GM23338 (cell line): ENCODE results near the gene LCN6. TPM values are rescaled to one million over a fixed set of nuclear protein-coding genes. Genes with fewer than 3 reads are reported as not detected.

Source experiments
- ATAC-seq: fragments of 200-7000 bp; cut with Tn5 transposase; 3 replicates; pipeline ENCODE4 v1.9.1; 2020
- DNase-seq: peaks from one replicate; pipeline ENCODE4 v3.0.0-alpha.2; 2015; ENCODE audit warnings: low spot score
- H2AFZ ChIP-seq: fragments of 200-600 bp; sonication (generic); 2 replicates; pipeline ENCODE4 v1.8.0; 2016; ENCODE audit warnings: antibody characterized with exemption, mild to moderate bottlenecking, moderate library complexity
- H3F3A ChIP-seq: fragments of 200-600 bp; sonication (generic); replicated peaks from 2 replicates; pipeline ENCODE4 v1.8.0; 2017; ENCODE audit warnings: antibody characterized with exemption, mixed run types, low read depth
- H3K27ac ChIP-seq: fragments of 200-600 bp; sonication (generic); 2 replicates; pipeline ENCODE4 v1.6.1; 2016; ENCODE audit warnings: low read depth
- H3K27me3 ChIP-seq: fragments of 200-600 bp; sonication (generic); 2 replicates; pipeline ENCODE4 v1.8.0; 2016; ENCODE audit warnings: mild to moderate bottlenecking, mixed run types, moderate library complexity; ENCODE audit not compliant: insufficient read depth
- H3K36me3 ChIP-seq: fragments of 200-600 bp; sonication (generic); 2 replicates; pipeline ENCODE4 v1.8.0; 2016; ENCODE audit warnings: mild to moderate bottlenecking; ENCODE audit not compliant: insufficient read depth
- H3K4me1 ChIP-seq: fragments of 200-600 bp; sonication (generic); 2 replicates; pipeline ENCODE4 v1.8.0; 2016; ENCODE audit warnings: mild to moderate bottlenecking, moderate library complexity; ENCODE audit not compliant: insufficient read depth
- H3K4me2 ChIP-seq: fragments of 200-600 bp; sonication (generic); 2 replicates; pipeline ENCODE4 v1.7.1; 2017; ENCODE audit warnings: mixed run types
- H3K4me3 ChIP-seq: fragments of 200-600 bp; sonication (generic); 2 replicates; pipeline ENCODE4 v1.6.1; 2016; ENCODE audit warnings: mixed run types
- H3K79me2 ChIP-seq: fragments of 200-600 bp; sonication (generic); replicated peaks from 2 replicates; pipeline ENCODE4 v1.8.0; 2017; ENCODE audit warnings: mild to moderate bottlenecking; ENCODE audit not compliant: insufficient read depth
- H3K9me2 ChIP-seq: fragments of 200-600 bp; sonication (generic); 2 replicates; pipeline ENCODE4 v1.8.0; 2017; ENCODE audit not compliant: insufficient read depth
- H4K20me1 ChIP-seq: fragments of 200-600 bp; sonication (generic); replicated peaks from 2 replicates; pipeline ENCODE4 v1.8.0; 2017; ENCODE audit warnings: mild to moderate bottlenecking; ENCODE audit not compliant: insufficient read depth
- H3K27ac Mint-ChIP-seq: 2 replicates; pipeline ENCODE4 v1.8.0; 2020; ENCODE audit warnings: inconsistent platforms, mild to moderate bottlenecking, moderate library complexity, mixed read lengths
- H3K27me3 Mint-ChIP-seq: 3 replicates; pipeline ENCODE4 v1.8.0; 2022; ENCODE audit warnings: low read depth, mild to moderate bottlenecking, moderate library complexity, mixed read lengths, inconsistent platforms; ENCODE audit not compliant: insufficient read depth, poor library complexity
- H3K36me3 Mint-ChIP-seq: 3 replicates; pipeline ENCODE4 v1.8.0; 2021; ENCODE audit warnings: low read depth, mild to moderate bottlenecking, inconsistent platforms, moderate library complexity, mixed read lengths
- H3K4me1 Mint-ChIP-seq: 3 replicates; pipeline ENCODE4 v1.8.0; 2020; ENCODE audit warnings: mild to moderate bottlenecking, inconsistent platforms, mixed read lengths
- H3K4me3 Mint-ChIP-seq: 3 replicates; pipeline ENCODE4 v1.8.0; 2021; ENCODE audit warnings: moderate library complexity, mild to moderate bottlenecking, inconsistent platforms, mixed read lengths
- H3K9me3 Mint-ChIP-seq: 3 replicates; pipeline ENCODE4 v1.8.0; 2020; ENCODE audit warnings: moderate library complexity, mild to moderate bottlenecking, inconsistent platforms, mixed read lengths
- CREB1 ChIP-seq: fragments of 250-450 bp; sonication (Bioruptor Pico); IDR thresholded peaks from 2 replicates; pipeline ENCODE4 v1.5.0; 2020; ENCODE audit warnings: low read depth, mild to moderate bottlenecking, moderate library complexity
- EZH2 ChIP-seq: fragments of 200-600 bp; sonication (generic); IDR thresholded peaks from one replicate; pipeline ENCODE4 v1.8.0; 2017; ENCODE audit warnings: antibody characterized with exemption, mild to moderate bottlenecking, low read depth; ENCODE audit not compliant: unreplicated experiment
- EZH2phosphoT487 ChIP-seq: fragments of 200-600 bp; sonication (generic); IDR thresholded peaks from one replicate; pipeline ENCODE4 v1.8.1; 2018; ENCODE audit warnings: antibody characterized with exemption; ENCODE audit not compliant: unreplicated experiment
- JUNB ChIP-seq: IDR thresholded peaks from one replicate; pipeline ENCODE4 v1.6.1; 2016; ENCODE audit warnings: antibody characterized with exemption; ENCODE audit not compliant: unreplicated experiment
- NANOG ChIP-seq: IDR thresholded peaks from 2 replicates; pipeline ENCODE4 v1.6.1; 2016; ENCODE audit warnings: antibody characterized with exemption, borderline replicate concordance
- POLR2AphosphoS5 ChIP-seq: IDR thresholded peaks from 2 replicates; pipeline ENCODE4 v1.6.1; 2016; ENCODE audit warnings: antibody characterized with exemption, low read depth
- REST ChIP-seq: IDR thresholded peaks from one replicate; pipeline ENCODE4 v1.6.1; 2018; ENCODE audit warnings: antibody characterized with exemption; ENCODE audit not compliant: unreplicated experiment
- STAT1 ChIP-seq: IDR thresholded peaks from one replicate; pipeline ENCODE4 v1.6.1; 2016; ENCODE audit warnings: antibody characterized with exemption; ENCODE audit not compliant: unreplicated experiment
- ZNF114 ChIP-seq: fragments of 250-450 bp; sonication (Bioruptor Pico); IDR thresholded peaks from 2 replicates; pipeline ENCODE4 v1.5.0; 2020; ENCODE audit warnings: mild to moderate bottlenecking, moderate library complexity
- ZNF331 ChIP-seq: fragments of 250-450 bp; sonication (Bioruptor Pico); IDR thresholded peaks from 2 replicates; pipeline ENCODE4 v1.5.0; 2020; ENCODE audit warnings: low read depth, mild to moderate bottlenecking, moderate library complexity
- polyA plus RNA-seq: library from polyadenylated mRNA; unstranded; fragments of >200 nt; fragmentation: Nextera tagmentation; extraction: Ambion mirVana; gene quantifications from 2 replicates; pipeline ENCODE4 v1.2.1, GENCODE V29; 2016
- total RNA-seq: library from RNA; depleted of rRNA; stranded (reverse); fragments of >200 nt; shearing (Covaris generic); gene quantifications from 2 replicates; pipeline ENCODE4 v1.2.3, GENCODE V29; 2014
- TF ChIP-seq, protein P1 (sequence below), 2 experiments: fragments of 200-600 bp in 1 of 2; sonication (generic) in 1 of 2; conservative IDR thresholded peaks; 2 replicates each; pipeline versions ENCODE4 v1.5.1 to v1.6.1; 2016 to 2017; ENCODE audit warnings: antibody characterized with exemption in 2 of 2, low read depth in 2 of 2, mild to moderate bottlenecking in 2 of 2, moderate library complexity in 1 of 2
- TF ChIP-seq, protein P2 (sequence below): IDR thresholded peaks from 2 replicates; pipeline ENCODE4 v1.6.1; 2016; ENCODE audit warnings: antibody characterized with exemption
- TF ChIP-seq, protein P3 (sequence below): fragments of 250-450 bp; sonication (Bioruptor Pico); IDR thresholded peaks from 2 replicates; pipeline ENCODE4 v1.5.0; 2020; ENCODE audit warnings: mild to moderate bottlenecking, moderate library complexity

The LCN6 gene
- total and polyA plus RNA-seq, 2 experiments from 2014 or later: not detected

- Mint-ChIP-seq H3K27ac (no peak overlapping the region), H3K27me3 (peaks cover 25% of the 10 kb centered on the region), H3K36me3 (peaks cover 43% of the 10 kb centered on the region), H3K9me3 (no peaks in the 10 kb centered on the region; the same call in 1 of the 3 replicates), H3K4me3 (peak overlapping the region; percentile 66), H3K4me1 (peaks cover 18% of the 10 kb centered on the region)
- Histone ChIP-seq H3K9me2 (no peaks in the 10 kb centered on the region), H3K27me3 (peaks cover 15% of the 10 kb centered on the region), H4K20me1 (peaks cover 31% of the 10 kb centered on the region), H3K36me3 (peaks cover 22% of the 10 kb centered on the region), H3K27ac (no peak overlapping the region), H3K4me3 (peak overlapping the region; percentile 99), H3K79me2 (peaks cover 35% of the 10 kb centered on the region), H2AFZ (no peak overlapping the region; the same call in 1 of the 2 replicates), H3K4me2 (peak overlapping the region; percentile 94), H3F3A (peaks cover 38% of the 10 kb centered on the region), H3K4me1 (peaks cover 9% of the 10 kb centered on the region; the same call in 1 of the 2 replicates)
- TF ChIP-seq ZNF114 (CRISPR knock-in tag) (no peak), STAT1 (no peak), CREB1 (CRISPR knock-in tag) (no peak), JUNB (no peak), NANOG (no peak), REST (no peak), EZH2phosphoT487 (no peak), EZH2 (no peak), POLR2AphosphoS5 (no peak), ZNF331 (CRISPR knock-in tag) (no peak)
- TF ChIP-seq, protein P1, sequence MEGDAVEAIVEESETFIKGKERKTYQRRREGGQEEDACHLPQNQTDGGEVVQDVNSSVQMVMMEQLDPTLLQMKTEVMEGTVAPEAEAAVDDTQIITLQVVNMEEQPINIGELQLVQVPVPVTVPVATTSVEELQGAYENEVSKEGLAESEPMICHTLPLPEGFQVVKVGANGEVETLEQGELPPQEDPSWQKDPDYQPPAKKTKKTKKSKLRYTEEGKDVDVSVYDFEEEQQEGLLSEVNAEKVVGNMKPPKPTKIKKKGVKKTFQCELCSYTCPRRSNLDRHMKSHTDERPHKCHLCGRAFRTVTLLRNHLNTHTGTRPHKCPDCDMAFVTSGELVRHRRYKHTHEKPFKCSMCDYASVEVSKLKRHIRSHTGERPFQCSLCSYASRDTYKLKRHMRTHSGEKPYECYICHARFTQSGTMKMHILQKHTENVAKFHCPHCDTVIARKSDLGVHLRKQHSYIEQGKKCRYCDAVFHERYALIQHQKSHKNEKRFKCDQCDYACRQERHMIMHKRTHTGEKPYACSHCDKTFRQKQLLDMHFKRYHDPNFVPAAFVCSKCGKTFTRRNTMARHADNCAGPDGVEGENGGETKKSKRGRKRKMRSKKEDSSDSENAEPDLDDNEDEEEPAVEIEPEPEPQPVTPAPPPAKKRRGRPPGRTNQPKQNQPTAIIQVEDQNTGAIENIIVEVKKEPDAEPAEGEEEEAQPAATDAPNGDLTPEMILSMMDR (conservative IDR thresholded peaks at IDR 0.05; ENCODE audit: low read depth in 2 of 2): no peak
- TF ChIP-seq, protein P2, sequence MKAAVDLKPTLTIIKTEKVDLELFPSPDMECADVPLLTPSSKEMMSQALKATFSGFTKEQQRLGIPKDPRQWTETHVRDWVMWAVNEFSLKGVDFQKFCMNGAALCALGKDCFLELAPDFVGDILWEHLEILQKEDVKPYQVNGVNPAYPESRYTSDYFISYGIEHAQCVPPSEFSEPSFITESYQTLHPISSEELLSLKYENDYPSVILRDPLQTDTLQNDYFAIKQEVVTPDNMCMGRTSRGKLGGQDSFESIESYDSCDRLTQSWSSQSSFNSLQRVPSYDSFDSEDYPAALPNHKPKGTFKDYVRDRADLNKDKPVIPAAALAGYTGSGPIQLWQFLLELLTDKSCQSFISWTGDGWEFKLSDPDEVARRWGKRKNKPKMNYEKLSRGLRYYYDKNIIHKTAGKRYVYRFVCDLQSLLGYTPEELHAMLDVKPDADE: no peak
- TF ChIP-seq, protein P3, sequence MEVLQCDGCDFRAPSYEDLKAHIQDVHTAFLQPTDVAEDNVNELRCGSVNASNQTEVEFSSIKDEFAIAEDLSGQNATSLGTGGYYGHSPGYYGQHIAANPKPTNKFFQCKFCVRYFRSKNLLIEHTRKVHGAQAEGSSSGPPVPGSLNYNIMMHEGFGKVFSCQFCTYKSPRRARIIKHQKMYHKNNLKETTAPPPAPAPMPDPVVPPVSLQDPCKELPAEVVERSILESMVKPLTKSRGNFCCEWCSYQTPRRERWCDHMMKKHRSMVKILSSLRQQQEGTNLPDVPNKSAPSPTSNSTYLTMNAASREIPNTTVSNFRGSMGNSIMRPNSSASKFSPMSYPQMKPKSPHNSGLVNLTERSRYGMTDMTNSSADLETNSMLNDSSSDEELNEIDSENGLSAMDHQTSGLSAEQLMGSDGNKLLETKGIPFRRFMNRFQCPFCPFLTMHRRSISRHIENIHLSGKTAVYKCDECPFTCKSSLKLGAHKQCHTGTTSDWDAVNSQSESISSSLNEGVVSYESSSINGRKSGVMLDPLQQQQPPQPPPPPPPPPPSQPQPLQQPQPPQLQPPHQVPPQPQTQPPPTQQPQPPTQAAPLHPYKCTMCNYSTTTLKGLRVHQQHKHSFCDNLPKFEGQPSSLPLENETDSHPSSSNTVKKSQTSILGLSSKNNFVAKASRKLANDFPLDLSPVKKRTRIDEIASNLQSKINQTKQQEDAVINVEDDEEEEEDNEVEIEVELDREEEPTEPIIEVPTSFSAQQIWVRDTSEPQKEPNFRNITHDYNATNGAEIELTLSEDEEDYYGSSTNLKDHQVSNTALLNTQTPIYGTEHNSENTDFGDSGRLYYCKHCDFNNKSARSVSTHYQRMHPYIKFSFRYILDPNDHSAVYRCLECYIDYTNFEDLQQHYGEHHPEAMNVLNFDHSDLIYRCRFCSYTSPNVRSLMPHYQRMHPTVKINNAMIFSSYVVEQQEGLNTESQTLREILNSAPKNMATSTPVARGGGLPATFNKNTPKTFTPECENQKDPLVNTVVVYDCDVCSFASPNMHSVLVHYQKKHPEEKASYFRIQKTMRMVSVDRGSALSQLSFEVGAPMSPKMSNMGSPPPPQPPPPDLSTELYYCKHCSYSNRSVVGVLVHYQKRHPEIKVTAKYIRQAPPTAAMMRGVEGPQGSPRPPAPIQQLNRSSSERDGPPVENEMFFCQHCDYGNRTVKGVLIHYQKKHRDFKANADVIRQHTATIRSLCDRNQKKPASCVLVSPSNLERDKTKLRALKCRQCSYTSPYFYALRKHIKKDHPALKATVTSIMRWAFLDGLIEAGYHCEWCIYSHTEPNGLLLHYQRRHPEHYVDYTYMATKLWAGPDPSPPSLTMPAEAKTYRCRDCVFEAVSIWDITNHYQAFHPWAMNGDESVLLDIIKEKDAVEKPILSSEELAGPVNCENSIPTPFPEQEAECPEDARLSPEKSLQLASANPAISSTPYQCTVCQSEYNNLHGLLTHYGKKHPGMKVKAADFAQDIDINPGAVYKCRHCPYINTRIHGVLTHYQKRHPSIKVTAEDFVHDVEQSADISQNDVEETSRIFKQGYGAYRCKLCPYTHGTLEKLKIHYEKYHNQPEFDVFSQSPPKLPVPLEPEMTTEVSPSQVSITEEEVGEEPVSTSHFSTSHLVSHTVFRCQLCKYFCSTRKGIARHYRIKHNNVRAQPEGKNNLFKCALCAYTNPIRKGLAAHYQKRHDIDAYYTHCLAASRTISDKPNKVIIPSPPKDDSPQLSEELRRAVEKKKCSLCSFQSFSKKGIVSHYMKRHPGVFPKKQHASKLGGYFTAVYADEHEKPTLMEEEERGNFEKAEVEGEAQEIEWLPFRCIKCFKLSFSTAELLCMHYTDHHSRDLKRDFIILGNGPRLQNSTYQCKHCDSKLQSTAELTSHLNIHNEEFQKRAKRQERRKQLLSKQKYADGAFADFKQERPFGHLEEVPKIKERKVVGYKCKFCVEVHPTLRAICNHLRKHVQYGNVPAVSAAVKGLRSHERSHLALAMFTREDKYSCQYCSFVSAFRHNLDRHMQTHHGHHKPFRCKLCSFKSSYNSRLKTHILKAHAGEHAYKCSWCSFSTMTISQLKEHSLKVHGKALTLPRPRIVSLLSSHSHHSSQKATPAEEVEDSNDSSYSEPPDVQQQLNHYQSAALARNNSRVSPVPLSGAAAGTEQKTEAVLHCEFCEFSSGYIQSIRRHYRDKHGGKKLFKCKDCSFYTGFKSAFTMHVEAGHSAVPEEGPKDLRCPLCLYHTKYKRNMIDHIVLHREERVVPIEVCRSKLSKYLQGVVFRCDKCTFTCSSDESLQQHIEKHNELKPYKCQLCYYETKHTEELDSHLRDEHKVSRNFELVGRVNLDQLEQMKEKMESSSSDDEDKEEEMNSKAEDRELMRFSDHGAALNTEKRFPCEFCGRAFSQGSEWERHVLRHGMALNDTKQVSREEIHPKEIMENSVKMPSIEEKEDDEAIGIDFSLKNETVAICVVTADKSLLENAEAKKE (CRISPR knock-in tag): no peak
- DNase-seq: peak; percentile 70
- ATAC-seq: peak; percentile 63
These were observed 19.7 kb downstream of the LCN6 start for GRCh38 chr9:136728548-136729123.
